GM12878 (cell line): ENCODE results near the gene DNAJC25. TPM values are rescaled to one million over a fixed set of nuclear protein-coding genes. Genes with fewer than 3 reads are reported as not detected.
A peak's percentile ranks its signal among the peaks of the same experiment; 100 is the strongest.

Experiments
- BMI1 ChIP-seq: fragments of 450-650 bp; IDR thresholded peaks from 2 replicates; pipeline ENCODE4 v1.6.1; 2016; ENCODE audit warnings: mild to moderate bottlenecking, moderate library complexity, borderline replicate concordance
- EZH2 ChIP-seq: IDR thresholded peaks from 2 replicates; pipeline ENCODE4 v1.6.1; 2012; ENCODE audit warnings: low read depth, mild to moderate bottlenecking, control low read depth, inconsistent platforms, low read length, borderline replicate concordance; ENCODE audit not compliant: control insufficient read depth
- MYC ChIP-seq: IDR thresholded peaks from 2 replicates; pipeline ENCODE4 v1.6.1; 2011; ENCODE audit warnings: mild to moderate bottlenecking, low read length, moderate library complexity, inconsistent platforms; ENCODE audit not compliant: insufficient read depth, insufficient replicate concordance, insufficient read length, severe bottlenecking
- NFXL1 ChIP-seq: fragments of 450-650 bp; IDR thresholded peaks from 2 replicates; pipeline ENCODE4 v1.6.1; 2017; ENCODE audit warnings: antibody characterized with exemption, mild to moderate bottlenecking, borderline replicate concordance
- POLR2AphosphoS2 ChIP-seq: IDR thresholded peaks from 2 replicates; pipeline ENCODE4 v1.6.1; 2011; ENCODE audit warnings: low read depth, mild to moderate bottlenecking, low read length, improper control_type of control experiment, moderate library complexity
- SMARCA5 ChIP-seq: fragments of 450-650 bp; IDR thresholded peaks from 2 replicates; pipeline ENCODE4 v1.6.1; 2017; ENCODE audit warnings: mild to moderate bottlenecking
- SP1 ChIP-seq: IDR thresholded peaks from one replicate; pipeline ENCODE4 v1.6.1; 2011; ENCODE audit warnings: low read depth, low read length
- SUPT20H ChIP-seq: IDR thresholded peaks from 2 replicates; pipeline ENCODE4 v1.6.1; 2011; ENCODE audit warnings: low read depth, mild to moderate bottlenecking, low read length, moderate library complexity, borderline replicate concordance; ENCODE audit not compliant: control insufficient read depth
- YBX1 ChIP-seq: fragments of 450-650 bp; IDR thresholded peaks from 2 replicates; pipeline ENCODE4 v1.6.1; 2016; ENCODE audit warnings: antibody characterized with exemption
- ZNF217 ChIP-seq: fragments of 450-650 bp; IDR thresholded peaks from 2 replicates; pipeline ENCODE4 v1.6.1; 2017; ENCODE audit warnings: antibody characterized with exemption, mild to moderate bottlenecking
- ZNF24 ChIP-seq: fragments of 450-650 bp; IDR thresholded peaks from 2 replicates; pipeline ENCODE4 v1.6.1; 2017; ENCODE audit warnings: antibody characterized with exemption, mild to moderate bottlenecking
- ZSCAN29 ChIP-seq: fragments of 450-650 bp; IDR thresholded peaks from 2 replicates; pipeline ENCODE4 v1.6.1; 2017; ENCODE audit warnings: mild to moderate bottlenecking, moderate library complexity
- ZZZ3 ChIP-seq: IDR thresholded peaks from 2 replicates; pipeline ENCODE4 v1.6.1; 2011; ENCODE audit warnings: low read depth; ENCODE audit not compliant: control insufficient read depth, insufficient read length
- polyA plus RNA-seq, 11 experiments: library from polyadenylated mRNA; depleted of rRNA in 4 of 11; unstranded in 6 of 11; stranded (reverse) in 5 of 11; fragments of >200 nt; fragmentation: Nextera tagmentation in 4 of 11; fragmentation: Illumina TruSeq in 1 of 11; extraction: Ambion mirVana in 4 of 11; extraction: Trizol in 1 of 11; gene quantifications; 1 replicate in 1 of 11; 2 replicates in 10 of 11; pipeline versions ENCODE4 v1.2.1 to v1.2.3, GENCODE V29; 2011 to 2016; ENCODE audit warnings: inconsistent platforms in 2 of 11, missing spikeins in 2 of 11, low read depth in 1 of 11
- total RNA-seq, 4 experiments: library from RNA; depleted of rRNA in 3 of 4; stranded (reverse); fragments of >200 nt in 3 of 4; fragmentation: Illumina TruSeq in 1 of 4; extraction: Trizol in 1 of 4; gene quantifications; 2 replicates each; pipeline versions ENCODE4 v1.2.1 to v1.2.3, GENCODE V29; 2013 to 2021
- TF ChIP-seq, protein P1 (sequence below): IDR thresholded peaks from 2 replicates; pipeline ENCODE4 v1.6.1; 2012; ENCODE audit warnings: low read depth, low read length, improper control_type of control experiment
- TF ChIP-seq, protein P2 (sequence below): fragments of 450-650 bp; IDR thresholded peaks from 2 replicates; pipeline ENCODE4 v1.6.1; 2017; ENCODE audit warnings: mild to moderate bottlenecking, low read depth, inconsistent platforms; ENCODE audit not compliant: poor library complexity, severe bottlenecking
- TF ChIP-seq, protein P3 (sequence below), 3 experiments: IDR thresholded peaks in 2 of 3; conservative IDR thresholded peaks in 1 of 3; 2 replicates each; pipeline ENCODE4 v1.5.1; 2011; ENCODE audit warnings: low read depth in 3 of 3, low read length in 3 of 3, mild to moderate bottlenecking in 3 of 3, control low read depth in 2 of 3, moderate library complexity in 2 of 3, inconsistent platforms in 1 of 3, mixed read lengths in 1 of 3; ENCODE audit not compliant: control insufficient read depth in 2 of 3, insufficient read depth in 1 of 3; ENCODE audit errors: extremely low read depth in 1 of 3
- TF ChIP-seq, protein P4 (sequence below): fragments of 450-650 bp; IDR thresholded peaks from 2 replicates; pipeline ENCODE4 v1.6.1; 2017; ENCODE audit warnings: mild to moderate bottlenecking, moderate library complexity
- TF ChIP-seq, protein P5 (sequence below): IDR thresholded peaks from 2 replicates; pipeline ENCODE4 v1.6.1; 2012; ENCODE audit warnings: low read depth, low read length, improper control_type of control experiment
- TF ChIP-seq, protein P6 (sequence below): IDR thresholded peaks from 2 replicates; pipeline ENCODE4 v1.6.1; 2011; ENCODE audit warnings: mild to moderate bottlenecking, low read depth, low read length, moderate library complexity; ENCODE audit not compliant: insufficient replicate concordance

Gene DNAJC25
- total and polyA plus RNA-seq, 10 of the 15 experiments (the other 5 are each of a cell fraction or from before 2014, with no cell fraction given) = 2.4 to 6.4 (median 4.0) TPM

DNA sequence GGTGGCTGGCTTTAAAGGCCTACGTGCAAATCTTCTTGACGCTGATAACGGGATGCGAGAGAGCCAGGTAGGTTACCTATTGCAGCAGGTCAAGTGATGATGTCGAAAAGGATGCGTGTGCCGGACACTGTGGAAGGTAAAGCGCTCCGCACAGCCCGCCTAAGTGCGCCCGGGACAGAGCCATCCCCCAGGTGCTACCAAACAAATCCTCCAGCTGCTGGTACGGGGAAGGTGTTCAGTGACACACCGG lies 245 bp upstream of the DNAJC25 start (continued):
- TF ChIP-seq, protein P1, sequence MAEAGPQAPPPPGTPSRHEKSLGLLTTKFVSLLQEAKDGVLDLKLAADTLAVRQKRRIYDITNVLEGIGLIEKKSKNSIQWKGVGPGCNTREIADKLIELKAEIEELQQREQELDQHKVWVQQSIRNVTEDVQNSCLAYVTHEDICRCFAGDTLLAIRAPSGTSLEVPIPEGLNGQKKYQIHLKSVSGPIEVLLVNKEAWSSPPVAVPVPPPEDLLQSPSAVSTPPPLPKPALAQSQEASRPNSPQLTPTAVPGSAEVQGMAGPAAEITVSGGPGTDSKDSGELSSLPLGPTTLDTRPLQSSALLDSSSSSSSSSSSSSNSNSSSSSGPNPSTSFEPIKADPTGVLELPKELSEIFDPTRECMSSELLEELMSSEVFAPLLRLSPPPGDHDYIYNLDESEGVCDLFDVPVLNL = no peak
- TF ChIP-seq, protein P2, sequence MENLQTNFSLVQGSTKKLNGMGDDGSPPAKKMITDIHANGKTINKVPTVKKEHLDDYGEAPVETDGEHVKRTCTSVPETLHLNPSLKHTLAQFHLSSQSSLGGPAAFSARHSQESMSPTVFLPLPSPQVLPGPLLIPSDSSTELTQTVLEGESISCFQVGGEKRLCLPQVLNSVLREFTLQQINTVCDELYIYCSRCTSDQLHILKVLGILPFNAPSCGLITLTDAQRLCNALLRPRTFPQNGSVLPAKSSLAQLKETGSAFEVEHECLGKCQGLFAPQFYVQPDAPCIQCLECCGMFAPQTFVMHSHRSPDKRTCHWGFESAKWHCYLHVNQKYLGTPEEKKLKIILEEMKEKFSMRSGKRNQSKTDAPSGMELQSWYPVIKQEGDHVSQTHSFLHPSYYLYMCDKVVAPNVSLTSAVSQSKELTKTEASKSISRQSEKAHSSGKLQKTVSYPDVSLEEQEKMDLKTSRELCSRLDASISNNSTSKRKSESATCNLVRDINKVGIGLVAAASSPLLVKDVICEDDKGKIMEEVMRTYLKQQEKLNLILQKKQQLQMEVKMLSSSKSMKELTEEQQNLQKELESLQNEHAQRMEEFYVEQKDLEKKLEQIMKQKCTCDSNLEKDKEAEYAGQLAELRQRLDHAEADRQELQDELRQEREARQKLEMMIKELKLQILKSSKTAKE = no peak
- TF ChIP-seq ZNF217 (no peak), ZNF24 (no peak), ZZZ3 (no peak), EZH2 (no peak), SP1 (peak; percentile 26), MYC (no peak), NFXL1 (no peak), SUPT20H (no peak), YBX1 (no peak), BMI1 (no peak), ZSCAN29 (no peak), POLR2AphosphoS2 (no peak), SMARCA5 (no peak; the same call in 1 of the 2 replicates)
- TF ChIP-seq, protein P3, sequence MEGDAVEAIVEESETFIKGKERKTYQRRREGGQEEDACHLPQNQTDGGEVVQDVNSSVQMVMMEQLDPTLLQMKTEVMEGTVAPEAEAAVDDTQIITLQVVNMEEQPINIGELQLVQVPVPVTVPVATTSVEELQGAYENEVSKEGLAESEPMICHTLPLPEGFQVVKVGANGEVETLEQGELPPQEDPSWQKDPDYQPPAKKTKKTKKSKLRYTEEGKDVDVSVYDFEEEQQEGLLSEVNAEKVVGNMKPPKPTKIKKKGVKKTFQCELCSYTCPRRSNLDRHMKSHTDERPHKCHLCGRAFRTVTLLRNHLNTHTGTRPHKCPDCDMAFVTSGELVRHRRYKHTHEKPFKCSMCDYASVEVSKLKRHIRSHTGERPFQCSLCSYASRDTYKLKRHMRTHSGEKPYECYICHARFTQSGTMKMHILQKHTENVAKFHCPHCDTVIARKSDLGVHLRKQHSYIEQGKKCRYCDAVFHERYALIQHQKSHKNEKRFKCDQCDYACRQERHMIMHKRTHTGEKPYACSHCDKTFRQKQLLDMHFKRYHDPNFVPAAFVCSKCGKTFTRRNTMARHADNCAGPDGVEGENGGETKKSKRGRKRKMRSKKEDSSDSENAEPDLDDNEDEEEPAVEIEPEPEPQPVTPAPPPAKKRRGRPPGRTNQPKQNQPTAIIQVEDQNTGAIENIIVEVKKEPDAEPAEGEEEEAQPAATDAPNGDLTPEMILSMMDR (IDR thresholded peaks at IDR 0.05 in 2 of 3, conservative IDR thresholded peaks at IDR 0.05 in 1 of 3; ENCODE audit: control insufficient read depth in 2 of 3, extremely low read depth in 1 of 3, insufficient read depth in 1 of 3, low read depth in 3 of 3, low read length in 3 of 3) = no peak
- TF ChIP-seq, protein P4, sequence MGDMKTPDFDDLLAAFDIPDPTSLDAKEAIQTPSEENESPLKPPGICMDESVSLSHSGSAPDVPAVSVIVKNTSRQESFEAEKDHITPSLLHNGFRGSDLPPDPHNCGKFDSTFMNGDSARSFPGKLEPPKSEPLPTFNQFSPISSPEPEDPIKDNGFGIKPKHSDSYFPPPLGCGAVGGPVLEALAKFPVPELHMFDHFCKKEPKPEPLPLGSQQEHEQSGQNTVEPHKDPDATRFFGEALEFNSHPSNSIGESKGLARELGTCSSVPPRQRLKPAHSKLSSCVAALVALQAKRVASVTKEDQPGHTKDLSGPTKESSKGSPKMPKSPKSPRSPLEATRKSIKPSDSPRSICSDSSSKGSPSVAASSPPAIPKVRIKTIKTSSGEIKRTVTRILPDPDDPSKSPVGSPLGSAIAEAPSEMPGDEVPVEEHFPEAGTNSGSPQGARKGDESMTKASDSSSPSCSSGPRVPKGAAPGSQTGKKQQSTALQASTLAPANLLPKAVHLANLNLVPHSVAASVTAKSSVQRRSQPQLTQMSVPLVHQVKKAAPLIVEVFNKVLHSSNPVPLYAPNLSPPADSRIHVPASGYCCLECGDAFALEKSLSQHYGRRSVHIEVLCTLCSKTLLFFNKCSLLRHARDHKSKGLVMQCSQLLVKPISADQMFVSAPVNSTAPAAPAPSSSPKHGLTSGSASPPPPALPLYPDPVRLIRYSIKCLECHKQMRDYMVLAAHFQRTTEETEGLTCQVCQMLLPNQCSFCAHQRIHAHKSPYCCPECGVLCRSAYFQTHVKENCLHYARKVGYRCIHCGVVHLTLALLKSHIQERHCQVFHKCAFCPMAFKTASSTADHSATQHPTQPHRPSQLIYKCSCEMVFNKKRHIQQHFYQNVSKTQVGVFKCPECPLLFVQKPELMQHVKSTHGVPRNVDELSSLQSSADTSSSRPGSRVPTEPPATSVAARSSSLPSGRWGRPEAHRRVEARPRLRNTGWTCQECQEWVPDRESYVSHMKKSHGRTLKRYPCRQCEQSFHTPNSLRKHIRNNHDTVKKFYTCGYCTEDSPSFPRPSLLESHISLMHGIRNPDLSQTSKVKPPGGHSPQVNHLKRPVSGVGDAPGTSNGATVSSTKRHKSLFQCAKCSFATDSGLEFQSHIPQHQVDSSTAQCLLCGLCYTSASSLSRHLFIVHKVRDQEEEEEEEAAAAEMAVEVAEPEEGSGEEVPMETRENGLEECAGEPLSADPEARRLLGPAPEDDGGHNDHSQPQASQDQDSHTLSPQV = no peak
- TF ChIP-seq, protein P5, sequence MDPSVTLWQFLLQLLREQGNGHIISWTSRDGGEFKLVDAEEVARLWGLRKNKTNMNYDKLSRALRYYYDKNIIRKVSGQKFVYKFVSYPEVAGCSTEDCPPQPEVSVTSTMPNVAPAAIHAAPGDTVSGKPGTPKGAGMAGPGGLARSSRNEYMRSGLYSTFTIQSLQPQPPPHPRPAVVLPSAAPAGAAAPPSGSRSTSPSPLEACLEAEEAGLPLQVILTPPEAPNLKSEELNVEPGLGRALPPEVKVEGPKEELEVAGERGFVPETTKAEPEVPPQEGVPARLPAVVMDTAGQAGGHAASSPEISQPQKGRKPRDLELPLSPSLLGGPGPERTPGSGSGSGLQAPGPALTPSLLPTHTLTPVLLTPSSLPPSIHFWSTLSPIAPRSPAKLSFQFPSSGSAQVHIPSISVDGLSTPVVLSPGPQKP = 0 out of 2 replicates have a peak, but pooled peaks have one; percentile 31
- TF ChIP-seq, protein P6, sequence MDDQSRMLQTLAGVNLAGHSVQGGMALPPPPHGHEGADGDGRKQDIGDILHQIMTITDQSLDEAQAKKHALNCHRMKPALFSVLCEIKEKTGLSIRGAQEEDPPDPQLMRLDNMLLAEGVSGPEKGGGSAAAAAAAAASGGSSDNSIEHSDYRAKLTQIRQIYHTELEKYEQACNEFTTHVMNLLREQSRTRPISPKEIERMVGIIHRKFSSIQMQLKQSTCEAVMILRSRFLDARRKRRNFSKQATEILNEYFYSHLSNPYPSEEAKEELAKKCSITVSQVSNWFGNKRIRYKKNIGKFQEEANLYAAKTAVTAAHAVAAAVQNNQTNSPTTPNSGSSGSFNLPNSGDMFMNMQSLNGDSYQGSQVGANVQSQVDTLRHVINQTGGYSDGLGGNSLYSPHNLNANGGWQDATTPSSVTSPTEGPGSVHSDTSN = peak; percentile 43
